CD4-positive, alpha-beta T cell treated with Interleukin-1 beta for 1 hour (primary cell): ENCODE measurements around the gene EXO5.
"Not testable (repeated sequence)": the region's sequence is repeated elsewhere in the genome, so short reads cannot be mapped to it uniquely, and the experiment has no call there.

Experiments used
- DNase-seq, 2 donors: peaks; one replicate each; pipeline ENCODE4 v3.0.0-alpha.2; 2020 to 2022

The EXO5 gene

DNA sequence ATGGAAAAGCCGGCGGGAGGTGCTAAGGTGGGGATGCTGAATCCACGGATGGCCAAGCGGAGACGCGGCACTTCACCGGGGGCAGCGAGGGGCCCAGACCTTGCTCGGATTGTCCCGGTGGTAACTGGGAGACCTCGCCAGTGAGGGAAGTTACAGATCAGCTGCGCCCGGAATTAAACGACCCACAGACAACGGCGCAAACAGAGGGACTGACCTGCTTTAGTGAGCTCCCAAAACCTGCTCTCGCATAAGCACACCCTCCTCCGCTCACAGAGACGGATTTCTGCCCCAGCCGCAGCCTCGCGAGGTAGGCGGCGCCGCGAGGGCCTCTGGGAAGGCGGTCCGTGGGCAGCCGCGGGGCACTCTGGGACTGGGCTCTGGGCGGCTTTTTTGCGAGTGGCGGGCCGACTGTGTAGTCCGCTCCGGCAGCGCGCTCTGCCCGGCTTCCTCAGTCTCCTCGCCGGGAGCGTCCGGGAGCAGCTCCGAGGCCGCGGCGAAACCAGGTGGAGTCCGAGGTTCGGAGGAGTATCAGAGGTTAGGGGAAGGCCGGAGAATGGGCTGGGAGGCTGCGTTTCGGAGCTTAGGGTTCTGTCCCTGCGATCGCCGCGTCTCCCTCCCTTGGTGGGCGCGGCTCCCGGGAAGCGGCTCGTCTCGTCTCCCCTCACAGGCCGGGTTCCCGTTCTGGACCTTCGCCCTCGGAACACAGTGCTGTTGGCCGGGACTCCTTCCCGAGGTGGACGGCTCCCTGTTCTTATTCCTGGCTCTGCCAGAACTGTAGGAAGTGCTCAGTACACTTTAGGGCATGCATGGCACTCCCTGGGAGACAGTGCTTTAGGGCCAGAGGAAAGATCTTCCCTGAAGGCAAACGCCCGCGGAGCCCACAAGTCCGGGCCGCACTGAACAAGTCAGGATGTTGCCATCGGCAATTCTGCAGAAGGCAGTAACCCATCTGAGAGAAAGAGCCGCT lies at the start of gene EXO5:
EXO5 (plus strand) TSS at position 393 of the 967 bp plus-strand sequence. CDS start 5,778 bp downstream, outside the sequence.
- peak; percentile 81 to 83 for DNase-seq

GRCh38 chr1:40462956-40463590 lies 45.5 kb upstream of the EXO5 start:
- no peak for DNase-seq

GRCh38 chr1:40469327-40469726 lies 39.2 kb upstream of the EXO5 start:
- no peak for DNase-seq

DNA sequence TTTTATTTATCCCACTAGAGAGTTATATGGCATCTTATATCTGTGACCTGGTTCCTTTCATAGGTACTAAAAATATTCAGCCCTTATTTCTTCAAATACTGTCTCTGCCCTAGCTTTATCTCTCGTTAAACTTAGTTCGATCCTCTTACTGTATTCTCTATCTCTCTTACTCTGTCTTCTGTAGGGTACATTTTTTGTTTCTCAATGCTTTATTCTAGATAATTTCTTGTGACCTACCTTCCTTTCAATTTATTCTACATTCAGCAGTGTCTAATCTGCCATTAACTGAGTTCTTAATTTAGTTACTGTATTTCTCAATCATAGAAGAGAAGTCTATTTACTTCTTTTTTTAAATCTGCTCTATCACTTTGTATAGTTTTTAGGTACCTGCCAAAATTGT lies 33.3 kb upstream of the EXO5 start:
- DNase-seq = no peak

DNA sequence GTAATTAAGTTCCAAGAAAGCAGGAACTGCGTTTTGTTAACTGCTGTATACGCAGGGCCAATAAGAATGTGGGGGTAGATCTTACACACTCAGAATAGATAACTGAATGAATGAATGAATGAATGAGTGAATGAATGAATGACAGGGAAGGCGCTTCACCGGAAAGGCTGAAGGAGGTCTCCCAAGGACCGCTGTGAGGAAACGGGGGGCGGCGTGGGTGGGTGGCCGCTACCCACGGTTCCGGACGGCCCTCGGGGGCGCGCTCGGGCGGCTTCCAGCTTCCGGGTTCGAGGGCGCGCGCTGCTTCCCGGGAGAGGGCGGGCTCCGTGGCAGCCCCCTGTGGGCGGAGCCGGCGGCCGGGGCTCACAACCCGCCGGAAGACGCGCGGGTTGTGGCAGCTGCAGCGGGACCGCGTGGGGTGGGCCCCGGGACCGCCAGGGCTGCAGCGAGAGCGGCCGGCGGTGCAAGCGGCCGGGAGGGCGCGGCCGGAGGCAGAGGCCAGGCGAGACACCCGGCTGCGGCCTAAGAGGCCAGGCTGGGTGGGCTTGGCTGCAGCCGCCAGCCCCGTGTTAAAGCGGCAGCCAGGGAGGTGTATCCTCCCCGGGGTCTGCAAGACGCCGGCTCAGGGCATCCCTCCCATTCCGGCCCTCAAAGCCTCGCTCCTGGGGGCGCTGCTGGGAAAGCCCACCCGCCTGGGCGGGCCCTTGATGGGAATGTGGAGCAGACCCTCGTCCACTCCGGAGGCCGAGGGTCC lies 31.5 kb upstream of the EXO5 start, which contains the start of gene ZFP69:
ZFP69 (plus strand) TSS at position 367 of the 754 bp plus-strand sequence. CDS start 2,072 bp downstream, outside the sequence.
- DNase-seq = peak; percentile 74 to 76

GRCh38 chr1:40477678-40478053 lies 30.9 kb upstream of the EXO5 start:
- DNase-seq = no peak

GRCh38 chr1:40478276-40478675 lies 30.3 kb upstream of the EXO5 start:
- DNase-seq = no peak

- DNase-seq = no peak
Observed at GRCh38 chr1:40479156-40479555, 29.4 kb upstream of the EXO5 start.

- DNase-seq = no peak
Observed at GRCh38 chr1:40495315-40495903, 13.2 kb upstream of the EXO5 start.

- not testable (repeated sequence) for DNase-seq
Observed at GRCh38 chr1:40502651-40503050, 5.9 kb upstream of the EXO5 start.

GRCh38 chr1:40507973-40508372 lies 594 bp upstream of the EXO5 start:
- DNase-seq = no peak

DNA sequence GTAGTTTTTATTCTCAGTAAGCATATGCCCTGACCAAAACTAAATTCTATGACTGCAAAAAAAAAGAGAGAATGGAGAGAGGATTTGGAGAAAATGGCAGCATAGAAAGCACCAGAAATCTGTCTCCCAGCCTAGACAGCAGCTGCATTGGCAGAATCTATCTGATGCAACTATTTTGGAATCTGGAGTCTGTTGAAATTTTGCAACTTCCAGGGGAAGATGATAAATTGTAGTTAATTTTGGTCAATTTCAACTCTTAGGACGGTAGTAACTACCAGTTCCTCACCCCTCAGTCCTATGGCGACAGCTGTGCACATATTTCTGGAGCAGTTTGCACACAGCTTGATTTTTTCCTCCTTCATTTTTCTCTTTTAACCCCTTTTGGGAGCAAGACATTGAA lies 10.9 kb downstream of the EXO5 start:
- no peak for DNase-seq

DNA sequence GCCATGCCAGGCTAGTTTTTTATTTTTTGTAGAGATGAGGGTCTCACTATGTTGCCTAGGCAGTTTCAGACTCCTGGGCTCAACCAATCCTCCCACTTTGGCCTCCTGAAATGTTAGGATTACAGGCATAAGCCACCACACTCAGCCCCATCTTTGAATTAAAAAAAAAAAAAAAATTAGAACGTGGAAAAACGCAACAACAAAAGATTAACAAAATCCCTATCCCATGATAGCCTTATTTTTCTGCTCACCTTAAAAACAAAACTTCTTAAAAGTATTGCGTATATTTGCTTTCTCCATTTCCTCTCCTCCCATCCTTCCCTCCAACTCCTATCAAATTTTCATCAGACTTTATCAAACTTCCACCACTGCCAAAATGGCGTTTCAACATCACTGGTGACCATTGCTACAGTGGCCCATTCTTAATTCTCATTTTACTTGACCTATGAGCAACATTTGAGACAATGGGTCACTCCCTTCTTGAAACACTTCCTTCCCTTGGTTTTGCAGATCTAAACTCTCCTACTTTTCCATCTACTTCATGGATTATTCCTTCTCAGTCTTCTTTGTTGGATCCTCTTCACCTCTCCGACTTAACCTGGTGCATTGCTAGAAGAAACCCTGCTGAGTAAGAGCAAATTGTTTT lies 22.3 kb downstream of the EXO5 start:
- DNase-seq = no peak

GRCh38 chr1:40531381-40532061 lies 23.0 kb downstream of the EXO5 start, which contains the start of gene ZNF684:
Gene ZNF684 (plus strand): TSS chr1:40531637. CDS start chr1:40533167, 1,530 bp downstream.
- peak; percentile 90 for DNase-seq

- DNase-seq = no peak
Observed at GRCh38 chr1:40532062-40532389, 23.5 kb downstream of the EXO5 start.

DNA sequence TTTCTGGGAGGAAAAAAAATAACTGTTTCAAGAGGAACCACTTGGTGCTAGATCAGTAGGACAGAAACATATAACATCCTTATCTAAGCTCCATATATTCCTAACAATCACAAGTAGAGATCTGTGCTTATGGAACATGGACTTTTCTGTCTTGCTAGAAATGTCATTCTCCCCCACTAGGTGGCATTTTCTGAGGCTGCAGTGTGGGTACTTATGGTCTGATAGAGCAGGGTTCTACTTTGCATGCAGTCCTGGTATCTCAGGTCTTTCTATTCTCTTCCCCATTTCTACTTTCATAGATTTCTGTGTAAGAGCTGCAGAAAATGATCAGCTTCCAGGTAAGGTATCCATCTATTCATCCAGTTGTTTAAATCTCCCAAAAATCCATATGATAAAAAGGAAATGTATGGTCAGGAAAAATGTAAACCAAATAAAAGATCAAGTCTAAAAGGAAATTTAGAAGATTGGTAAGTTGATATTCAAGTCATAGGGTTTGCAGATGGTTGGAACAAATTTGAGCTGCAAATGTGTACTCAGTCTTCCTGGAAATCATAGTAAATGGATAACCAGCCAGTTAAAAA lies 24.4 kb downstream of the EXO5 start:
- DNase-seq = peak; percentile 18 to 55

- DNase-seq = no peak
Observed at GRCh38 chr1:40534589-40534988, 26.0 kb downstream of the EXO5 start.

GRCh38 chr1:40535732-40536131 lies 27.2 kb downstream of the EXO5 start:
- DNase-seq = no peak

- no peak for DNase-seq
Observed at GRCh38 chr1:40539338-40539737, 30.8 kb downstream of the EXO5 start.

DNA sequence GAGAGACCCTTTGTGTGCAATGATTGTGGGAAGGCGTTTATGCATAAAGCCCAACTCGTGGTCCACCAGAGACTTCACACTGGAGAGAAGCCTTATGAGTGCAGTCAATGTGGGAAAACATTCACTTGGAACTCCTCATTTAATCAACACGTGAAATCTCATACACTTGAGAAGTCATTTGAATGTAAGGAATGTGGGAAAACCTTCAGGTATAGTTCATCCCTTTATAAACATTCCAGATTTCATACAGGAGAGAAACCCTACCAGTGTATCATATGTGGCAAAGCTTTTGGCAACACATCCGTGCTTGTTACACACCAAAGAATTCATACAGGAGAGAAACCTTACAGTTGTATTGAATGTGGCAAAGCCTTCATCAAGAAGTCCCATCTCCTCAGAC lies 38.4 kb downstream of the EXO5 start:
- DNase-seq = no peak

- DNase-seq = no peak
Observed at GRCh38 chr1:40553017-40553416, 44.5 kb downstream of the EXO5 start.
